RKO (cell line): Measurements from ENCODE around the gene DDIT4L.
"Not testable (repeated sequence)": the region's sequence is repeated elsewhere in the genome, so short reads cannot be mapped to it uniquely, and the experiment has no call there.

Experiments used
- DNase-seq: peaks from one replicate; pipeline ENCODE4 v3.0.0-alpha.2; 2016; ENCODE audit warnings: low spot score

DDIT4L gene

GRCh38 chr4:100189820-100190642, at the start of gene DDIT4L:
TSS of gene DDIT4L (minus strand) at chr4:100190468. CDS start at chr4:100189983, 485 bp downstream.
- DNase-seq = no peak

GRCh38 chr4:100240008-100240407, 49.7 kb upstream of the DDIT4L start:
- DNase-seq = no peak

- DNase-seq = no peak
These were observed 34.5 kb upstream of the DDIT4L start for GRCh38 chr4:100224721-100225120.

- no peak for DNase-seq
These were observed 33.9 kb upstream of the DDIT4L start for GRCh38 chr4:100224160-100224559.

GRCh38 chr4:100208964-100209363, 18.7 kb upstream of the DDIT4L start:
- no peak for DNase-seq

GRCh38 chr4:100208459-100208858, 18.2 kb upstream of the DDIT4L start:
- no peak for DNase-seq

GRCh38 chr4:100206850-100207249, 16.6 kb upstream of the DDIT4L start:
- DNase-seq = no peak

GRCh38 chr4:100198061-100198460, 7.8 kb upstream of the DDIT4L start:
- no peak for DNase-seq

GRCh38 chr4:100196388-100197071, 6.3 kb upstream of the DDIT4L start:
- not testable (repeated sequence) for DNase-seq

- DNase-seq = no peak
These were observed 654 bp upstream of the DDIT4L start for GRCh38 chr4:100190643-100191600.

- DNase-seq = no peak
These were observed 1.4 kb downstream of the DDIT4L start for GRCh38 chr4:100188829-100189228.

GRCh38 chr4:100187781-100188180, 2.5 kb downstream of the DDIT4L start:
- DNase-seq = no peak

GRCh38 chr4:100184787-100185186, 5.5 kb downstream of the DDIT4L start:
- no peak for DNase-seq

- peak; percentile 6 for DNase-seq
These were observed 12.4 kb downstream of the DDIT4L start for GRCh38 chr4:100177855-100178254.

GRCh38 chr4:100177126-100177525, 13.1 kb downstream of the DDIT4L start:
- no peak for DNase-seq

GRCh38 chr4:100175858-100176257, 14.4 kb downstream of the DDIT4L start:
- no peak for DNase-seq

GRCh38 chr4:100174985-100175383, 15.3 kb downstream of the DDIT4L start:
- DNase-seq = no peak

GRCh38 chr4:100170986-100171385, 19.3 kb downstream of the DDIT4L start:
- no peak for DNase-seq

- DNase-seq = no peak
These were observed 20.5 kb downstream of the DDIT4L start for GRCh38 chr4:100169491-100170485.

- DNase-seq = no peak
These were observed 21.7 kb downstream of the DDIT4L start for GRCh38 chr4:100168521-100168920.
